ENCODE measurements around the gene ANAPC4.

The ANAPC4 gene

DNA sequence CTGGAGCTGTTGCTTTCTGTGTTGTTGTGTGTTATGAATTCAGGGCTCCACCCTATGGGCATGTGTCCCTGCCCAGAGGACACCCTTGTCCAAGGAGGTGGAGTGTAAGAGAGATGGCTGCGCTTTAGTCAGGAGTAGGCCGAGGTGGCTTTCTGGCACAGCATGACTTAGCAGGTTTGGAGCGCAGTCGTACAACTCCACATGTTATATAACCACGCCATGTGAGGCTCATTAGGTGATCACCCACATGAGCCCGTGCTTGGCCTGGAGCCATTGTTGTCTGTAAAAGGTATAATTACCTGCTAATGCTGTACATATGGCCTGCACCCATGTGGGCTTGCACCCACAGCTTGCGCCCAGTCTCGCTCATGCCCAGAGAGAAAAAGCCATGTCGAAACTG, 15.8 kb upstream of the ANAPC4 start:
- no peak overlapping the region for H3K4me3 ChIP-seq (ENCODE audit: low read length)
- H3K9me2 ChIP-seq (replicated peaks; ENCODE audit: control insufficient read depth, low read length) = no peaks in the 10 kb centered on the region
- no peaks in the 10 kb centered on the region for H3K4me1 ChIP-seq (ENCODE audit: control insufficient read depth, low read length)
- no peak for TF ChIP-seq EZH2phosphoT487 (IDR thresholded peaks at IDR 0.05; ENCODE audit: borderline replicate concordance, low read length)
- TF ChIP-seq, protein P1, sequence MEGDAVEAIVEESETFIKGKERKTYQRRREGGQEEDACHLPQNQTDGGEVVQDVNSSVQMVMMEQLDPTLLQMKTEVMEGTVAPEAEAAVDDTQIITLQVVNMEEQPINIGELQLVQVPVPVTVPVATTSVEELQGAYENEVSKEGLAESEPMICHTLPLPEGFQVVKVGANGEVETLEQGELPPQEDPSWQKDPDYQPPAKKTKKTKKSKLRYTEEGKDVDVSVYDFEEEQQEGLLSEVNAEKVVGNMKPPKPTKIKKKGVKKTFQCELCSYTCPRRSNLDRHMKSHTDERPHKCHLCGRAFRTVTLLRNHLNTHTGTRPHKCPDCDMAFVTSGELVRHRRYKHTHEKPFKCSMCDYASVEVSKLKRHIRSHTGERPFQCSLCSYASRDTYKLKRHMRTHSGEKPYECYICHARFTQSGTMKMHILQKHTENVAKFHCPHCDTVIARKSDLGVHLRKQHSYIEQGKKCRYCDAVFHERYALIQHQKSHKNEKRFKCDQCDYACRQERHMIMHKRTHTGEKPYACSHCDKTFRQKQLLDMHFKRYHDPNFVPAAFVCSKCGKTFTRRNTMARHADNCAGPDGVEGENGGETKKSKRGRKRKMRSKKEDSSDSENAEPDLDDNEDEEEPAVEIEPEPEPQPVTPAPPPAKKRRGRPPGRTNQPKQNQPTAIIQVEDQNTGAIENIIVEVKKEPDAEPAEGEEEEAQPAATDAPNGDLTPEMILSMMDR (IDR thresholded peaks at IDR 0.05; ENCODE audit: low read depth, low read length, poor library complexity, severe bottlenecking) = no peak
- no peaks in the 10 kb centered on the region for H3F3A ChIP-seq (ENCODE audit: control insufficient read depth, insufficient read depth)
- H3K79me2 ChIP-seq (ENCODE audit: control insufficient read depth, low read length) = no peaks in the 10 kb centered on the region
- no peaks in the 10 kb centered on the region for H4K20me1 ChIP-seq (ENCODE audit: control insufficient read depth, insufficient read depth, low read depth, low read length)
- peaks cover 2% of the 10 kb centered on the region; the same call in 1 of the 2 replicates for H3K9me3 ChIP-seq (ENCODE audit: control insufficient read depth, insufficient read depth, low read length)
- H3K27ac ChIP-seq (ENCODE audit: low read depth, low read length) = no peak overlapping the region
- H3K4me2 ChIP-seq (ENCODE audit: low read length) = no peak overlapping the region
- no peaks in the 10 kb centered on the region for H3K27me3 ChIP-seq (ENCODE audit: control insufficient read depth, low read length)
- H3K36me3 ChIP-seq (ENCODE audit: control insufficient read depth, low read length) = peaks cover 6% of the 10 kb centered on the region

DNA sequence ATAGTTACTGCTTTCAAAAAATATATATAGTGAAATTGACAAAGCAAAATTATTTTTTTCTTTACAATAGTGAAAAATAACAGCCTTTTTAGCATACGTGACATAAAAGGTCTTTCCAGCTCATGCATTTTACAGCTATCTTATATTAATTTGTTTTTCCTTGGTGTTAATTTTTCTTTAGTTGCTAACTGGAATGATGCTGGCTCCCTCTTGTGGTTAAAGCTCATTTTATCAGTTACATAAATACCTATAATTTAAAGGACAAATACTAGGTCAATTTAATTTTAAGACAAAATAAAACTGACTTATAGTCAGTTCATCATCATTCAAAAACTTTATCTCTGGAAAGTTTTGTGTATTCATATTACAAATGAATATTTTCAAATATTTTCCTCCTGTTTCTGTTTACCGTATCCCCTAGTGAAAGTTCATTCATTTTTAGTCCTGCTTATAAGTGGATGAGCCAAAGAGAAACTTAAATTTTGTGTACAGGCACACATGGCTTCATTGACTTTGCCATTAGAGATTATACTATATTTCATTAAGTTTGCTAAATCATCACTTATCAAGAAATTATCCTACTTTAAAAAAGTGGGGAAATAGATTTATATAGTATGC, 9.9 kb upstream of the ANAPC4 start:
- Histone ChIP-seq H3K4me3 (ENCODE audit: low read length) (no peak overlapping the region), H3K79me2 (ENCODE audit: control insufficient read depth, low read length) (no peaks in the 10 kb centered on the region), H4K20me1 (ENCODE audit: control insufficient read depth, insufficient read depth, low read depth, low read length) (no peaks in the 10 kb centered on the region), H3K9me3 (ENCODE audit: control insufficient read depth, insufficient read depth, low read length) (no peaks in the 10 kb centered on the region), H3K36me3 (ENCODE audit: control insufficient read depth, low read length) (peaks cover 6% of the 10 kb centered on the region), H3K27ac (ENCODE audit: low read depth, low read length) (no peak overlapping the region), H3K9me2 (replicated peaks; ENCODE audit: control insufficient read depth, low read length) (no peaks in the 10 kb centered on the region), H3F3A (ENCODE audit: control insufficient read depth, insufficient read depth) (peaks cover 2% of the 10 kb centered on the region; the same call in 1 of the 2 replicates), H3K27me3 (ENCODE audit: control insufficient read depth, low read length) (no peaks in the 10 kb centered on the region), H3K4me2 (ENCODE audit: low read length) (no peak overlapping the region), H3K4me1 (ENCODE audit: control insufficient read depth, low read length) (no peaks in the 10 kb centered on the region)
- TF ChIP-seq, protein P1 (IDR thresholded peaks at IDR 0.05; ENCODE audit: low read depth, low read length, poor library complexity, severe bottlenecking) = peak; percentile 63
- no peak for TF ChIP-seq EZH2phosphoT487 (IDR thresholded peaks at IDR 0.05; ENCODE audit: borderline replicate concordance, low read length)

DNA sequence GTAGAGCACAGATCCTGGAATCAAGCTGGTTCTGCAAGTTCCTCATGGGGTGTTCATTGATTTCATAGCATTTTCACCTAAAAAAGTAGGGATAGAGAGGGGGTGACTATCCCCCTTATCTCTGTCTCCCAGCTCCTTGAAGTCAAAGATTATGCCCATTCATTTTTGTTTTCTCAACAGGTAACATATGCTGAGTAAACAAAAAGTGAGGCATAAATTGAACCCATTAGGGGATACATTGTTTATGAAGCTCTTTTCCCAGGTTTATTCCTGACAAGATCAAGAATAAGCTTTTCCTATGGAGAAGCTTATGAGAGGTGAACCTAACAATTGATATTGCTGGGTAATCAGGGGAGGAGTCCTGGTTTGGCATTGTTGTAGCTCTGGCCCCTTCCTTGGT, 9.2 kb upstream of the ANAPC4 start:
- Histone ChIP-seq H3K79me2 (ENCODE audit: control insufficient read depth, low read length) (no peaks in the 10 kb centered on the region), H3K4me2 (ENCODE audit: low read length) (no peak overlapping the region), H3K9me2 (replicated peaks; ENCODE audit: control insufficient read depth, low read length) (no peaks in the 10 kb centered on the region), H4K20me1 (ENCODE audit: control insufficient read depth, insufficient read depth, low read depth, low read length) (no peaks in the 10 kb centered on the region), H3K27ac (ENCODE audit: low read depth, low read length) (no peak overlapping the region), H3F3A (ENCODE audit: control insufficient read depth, insufficient read depth) (peaks cover 2% of the 10 kb centered on the region; the same call in 1 of the 2 replicates), H3K9me3 (ENCODE audit: control insufficient read depth, insufficient read depth, low read length) (no peaks in the 10 kb centered on the region), H3K4me3 (ENCODE audit: low read length) (no peak overlapping the region), H3K4me1 (ENCODE audit: control insufficient read depth, low read length) (no peaks in the 10 kb centered on the region), H3K27me3 (ENCODE audit: control insufficient read depth, low read length) (no peaks in the 10 kb centered on the region), H3K36me3 (ENCODE audit: control insufficient read depth, low read length) (peaks cover 6% of the 10 kb centered on the region)
- TF ChIP-seq, protein P1 (IDR thresholded peaks at IDR 0.05; ENCODE audit: low read depth, low read length, poor library complexity, severe bottlenecking) = no peak
- no peak for TF ChIP-seq EZH2phosphoT487 (IDR thresholded peaks at IDR 0.05; ENCODE audit: borderline replicate concordance, low read length)

Measured in DOHH2 (cell line).